Measurements from ENCODE around the gene KIF5B. TPM values are rescaled to one million over a fixed set of nuclear protein-coding genes. Genes with fewer than 3 reads are reported as not detected.

KIF5B gene
- total and polyA plus RNA-seq, 7 donors = 42.6 to 270 (median 199) TPM

DNA sequence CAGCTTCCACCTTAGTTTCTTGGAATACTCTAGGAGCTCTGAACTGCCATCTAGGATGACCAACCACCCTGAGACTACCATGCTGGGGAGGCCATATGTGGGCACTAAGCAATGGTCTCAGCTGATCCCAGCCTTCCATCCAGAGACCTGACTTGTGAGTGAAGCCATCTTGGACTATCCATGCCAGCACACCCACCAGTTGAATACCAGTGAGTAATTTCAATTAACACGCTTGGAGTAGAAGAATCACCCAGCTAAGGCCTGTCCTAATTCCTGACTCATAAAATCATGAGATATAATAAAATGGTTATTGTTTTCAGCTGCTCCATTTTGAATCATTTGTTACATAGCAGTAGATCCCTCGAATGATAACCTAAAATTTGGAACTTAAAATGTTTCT, 5.2 kb upstream of the KIF5B start:
- no peaks in the 10 kb centered on the region for H3K27me3 ChIP-seq
- no peaks in the 10 kb centered on the region for H3K9me3 ChIP-seq
- H3K4me3 ChIP-seq = no peak overlapping the region
- DNase-seq = no peak
- TF ChIP-seq POLR2AphosphoS5 (IDR thresholded peaks at IDR 0.05) = no peak
- TF ChIP-seq POLR2A (IDR thresholded peaks at IDR 0.05) = no peak
- TF ChIP-seq, protein P1, sequence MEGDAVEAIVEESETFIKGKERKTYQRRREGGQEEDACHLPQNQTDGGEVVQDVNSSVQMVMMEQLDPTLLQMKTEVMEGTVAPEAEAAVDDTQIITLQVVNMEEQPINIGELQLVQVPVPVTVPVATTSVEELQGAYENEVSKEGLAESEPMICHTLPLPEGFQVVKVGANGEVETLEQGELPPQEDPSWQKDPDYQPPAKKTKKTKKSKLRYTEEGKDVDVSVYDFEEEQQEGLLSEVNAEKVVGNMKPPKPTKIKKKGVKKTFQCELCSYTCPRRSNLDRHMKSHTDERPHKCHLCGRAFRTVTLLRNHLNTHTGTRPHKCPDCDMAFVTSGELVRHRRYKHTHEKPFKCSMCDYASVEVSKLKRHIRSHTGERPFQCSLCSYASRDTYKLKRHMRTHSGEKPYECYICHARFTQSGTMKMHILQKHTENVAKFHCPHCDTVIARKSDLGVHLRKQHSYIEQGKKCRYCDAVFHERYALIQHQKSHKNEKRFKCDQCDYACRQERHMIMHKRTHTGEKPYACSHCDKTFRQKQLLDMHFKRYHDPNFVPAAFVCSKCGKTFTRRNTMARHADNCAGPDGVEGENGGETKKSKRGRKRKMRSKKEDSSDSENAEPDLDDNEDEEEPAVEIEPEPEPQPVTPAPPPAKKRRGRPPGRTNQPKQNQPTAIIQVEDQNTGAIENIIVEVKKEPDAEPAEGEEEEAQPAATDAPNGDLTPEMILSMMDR (IDR thresholded peaks at IDR 0.05) = no peak
- no peak for TF ChIP-seq EP300 (IDR thresholded peaks at IDR 0.05)
- WGBS, 2 donors = 97 to 98% methylated on average over 2 of the region's 2 CpGs
- no peak overlapping the region for H3K27ac ChIP-seq
- H3K36me3 ChIP-seq = no peaks in the 10 kb centered on the region
- H3K4me1 ChIP-seq = peaks cover 0 to 9% (median 4%) of the 10 kb centered on the region in 4 donors
- intact Hi-C loops (cut with DNase I) = no loop called here

DNA sequence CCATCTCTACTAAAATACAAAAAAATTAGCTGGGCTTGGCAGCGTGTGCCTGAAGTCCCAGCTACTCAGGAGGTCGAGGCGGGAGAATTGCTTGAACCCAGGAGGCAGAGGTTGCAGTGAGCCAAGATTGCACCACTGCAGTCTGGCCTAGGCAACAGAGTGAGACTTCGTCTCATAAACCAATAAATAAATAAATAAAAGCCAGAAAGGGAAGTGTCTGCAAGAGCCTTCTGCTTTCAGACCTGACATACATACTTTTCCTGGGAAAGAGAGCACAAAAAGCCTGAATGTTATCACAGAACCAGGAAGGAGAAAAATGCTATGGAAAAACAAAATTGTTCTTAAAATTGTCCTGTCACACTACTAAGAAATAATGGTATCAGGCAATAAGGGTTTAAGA, 4.1 kb upstream of the KIF5B start:
- H3K9me3 ChIP-seq = no peaks in the 10 kb centered on the region
- H3K27ac ChIP-seq = no peak overlapping the region
- H3K36me3 ChIP-seq = no peaks in the 10 kb centered on the region
- no peak for DNase-seq
- intact Hi-C loops (cut with DNase I) = no loop called here
- H3K4me1 ChIP-seq = peaks cover 0 to 9% (median 4%) of the 10 kb centered on the region in 4 donors
- H3K4me3 ChIP-seq = no peak overlapping the region
- TF ChIP-seq EP300 (IDR thresholded peaks at IDR 0.05) (no peak), POLR2A (IDR thresholded peaks at IDR 0.05) (no peak), POLR2AphosphoS5 (IDR thresholded peaks at IDR 0.05) (no peak)
- TF ChIP-seq, protein P1 (IDR thresholded peaks at IDR 0.05) = no peak
- no peaks in the 10 kb centered on the region for H3K27me3 ChIP-seq
- 82 to 86% methylated on average over 4 of the region's 4 CpGs for WGBS, 2 donors

DNA sequence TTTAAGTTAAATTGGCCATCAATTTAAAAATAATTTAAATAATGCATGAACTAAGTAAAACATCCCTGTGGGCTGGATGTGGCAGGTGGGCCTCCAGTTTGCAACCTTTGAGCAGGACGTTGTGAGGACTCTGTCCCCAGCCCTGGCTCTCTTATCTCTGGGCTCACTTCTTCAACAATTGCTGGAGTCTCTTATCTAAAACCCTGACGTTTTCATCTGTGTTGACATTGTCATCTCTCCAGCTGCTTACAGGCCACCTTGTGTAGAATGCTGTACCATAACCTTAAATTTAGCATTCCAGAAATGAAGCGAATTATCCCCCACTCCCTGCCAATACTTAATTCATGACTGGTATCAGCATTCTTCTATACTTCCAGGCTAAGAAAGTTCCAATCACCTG, 3.2 kb upstream of the KIF5B start:
- H3K36me3 ChIP-seq = no peaks in the 10 kb centered on the region
- H3K4me1 ChIP-seq = peaks cover 0 to 9% (median 4%) of the 10 kb centered on the region in 4 donors
- intact Hi-C loops (cut with DNase I) = loop anchor here (10.0 kb wide), 2 partner anchors 285 to 895 kb away; partner anchors contain the start of genes EPC1 and ITGB1
- no peak for DNase-seq
- H3K4me3 ChIP-seq = no peak overlapping the region
- TF ChIP-seq, protein P1 (IDR thresholded peaks at IDR 0.05) = no peak
- H3K27me3 ChIP-seq = no peaks in the 10 kb centered on the region
- WGBS, 2 donors = 18 to 68% methylated on average over 3 of the region's 3 CpGs
- H3K27ac ChIP-seq = no peak overlapping the region
- H3K9me3 ChIP-seq = no peaks in the 10 kb centered on the region

DNA sequence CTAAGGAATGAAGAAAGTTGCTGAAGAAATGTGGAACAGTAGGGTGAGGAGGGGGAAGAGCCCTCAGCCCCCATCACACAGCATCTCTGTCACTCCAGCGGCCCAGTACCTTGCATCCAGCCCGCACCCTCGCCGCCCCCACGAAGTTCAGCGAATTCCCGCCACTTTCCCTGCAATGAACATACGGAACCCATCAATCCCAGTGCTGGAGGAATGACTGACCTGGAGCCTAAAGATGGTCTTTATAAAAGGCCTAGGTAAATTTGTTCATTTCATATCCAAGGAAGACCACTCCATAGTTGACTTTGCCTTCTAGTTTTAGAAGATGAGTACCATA, 779 bp upstream of the KIF5B start:
- no peak for TF ChIP-seq POLR2AphosphoS5 (IDR thresholded peaks at IDR 0.05)
- TF ChIP-seq POLR2A (IDR thresholded peaks at IDR 0.05) = no peak
- TF ChIP-seq, protein P1 (IDR thresholded peaks at IDR 0.05) = no peak
- no peak for TF ChIP-seq EP300 (IDR thresholded peaks at IDR 0.05)

More for the DNA sequence above, 779 bp upstream of the KIF5B start:
- Histone ChIP-seq H3K4me3 (peak overlapping the region; percentile 77 to 99 (median 92)), H3K4me1 (peaks cover 0 to 31% (median 9%) of the 10 kb centered on the region in 4 donors), H3K36me3 (no peaks in the 10 kb centered on the region), H3K27ac (peak overlapping the region; percentile 93 to 100 (median 96)), H3K27me3 (no peaks in the 10 kb centered on the region), H3K9me3 (no peaks in the 10 kb centered on the region)
- intact Hi-C loops (cut with DNase I) = loop anchor here (10.0 kb wide), 2 partner anchors 288 to 898 kb away; partner anchors contain the start of genes EPC1 and ITGB1
- WGBS, 2 donors = 53 to 85% methylated on average over 8 of the region's 8 CpGs
- no peak for DNase-seq

Measured in sigmoid colon (tissue), 7 donors.